ENCODE data around the gene PAK4.
A peak's percentile ranks its signal among the peaks of the same experiment; 100 is the strongest.

Gene PAK4

DNA sequence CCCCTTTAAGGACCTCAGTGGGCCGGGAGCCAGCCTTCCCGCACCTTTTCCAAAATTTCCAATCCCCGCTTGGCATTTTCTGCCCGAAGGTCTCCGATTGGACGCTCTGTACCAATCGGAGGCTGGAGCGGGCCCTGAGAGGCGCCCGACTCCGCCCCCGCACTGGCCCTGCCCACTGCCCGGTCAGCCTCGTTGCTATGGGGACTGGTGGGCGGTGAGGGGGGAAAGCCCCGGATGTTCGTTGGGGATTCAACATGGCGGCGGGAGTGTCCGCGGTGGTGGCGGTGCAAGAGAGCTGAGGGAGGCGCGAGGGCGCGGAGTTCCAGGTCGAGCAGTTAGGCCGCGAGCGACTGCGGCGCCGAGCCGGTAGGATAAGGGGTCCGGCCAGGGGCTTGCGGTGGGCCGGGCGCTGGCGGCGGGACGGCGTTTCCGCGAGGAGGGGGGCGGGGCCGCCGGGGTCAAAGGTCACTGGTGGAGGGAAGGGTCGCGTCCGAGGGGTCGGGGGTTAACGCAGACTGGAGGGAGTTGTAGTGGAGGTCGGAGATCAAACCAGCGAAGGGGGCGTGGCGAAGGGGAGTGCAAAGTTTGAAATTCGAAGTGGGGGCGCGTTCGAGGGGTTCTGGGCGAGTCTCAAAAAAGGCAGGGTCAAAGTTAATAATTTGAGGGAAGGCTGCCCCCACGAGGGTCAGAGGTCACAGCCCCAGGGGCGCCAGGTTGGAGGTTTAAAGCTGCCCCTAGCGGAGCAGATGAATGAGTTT lies at the start of gene PAK4:
TSS of gene PAK4 (plus strand) at position 233 of the 758 bp plus-strand sequence. CDS start 43,768 bp downstream, outside the sequence.
- H3K4me3 ChIP-seq (ENCODE audit: control insufficient read depth, low read depth, low read length), result peak within 1 kb of the TSS; percentile 70
- no peak for TF ChIP-seq CTCF (conservative IDR thresholded peaks at IDR 0.05; ENCODE audit: control insufficient read depth, insufficient read depth, low read depth, low read length)
- DNase-seq (ENCODE audit: low read depth), result peak; percentile 96

DNA sequence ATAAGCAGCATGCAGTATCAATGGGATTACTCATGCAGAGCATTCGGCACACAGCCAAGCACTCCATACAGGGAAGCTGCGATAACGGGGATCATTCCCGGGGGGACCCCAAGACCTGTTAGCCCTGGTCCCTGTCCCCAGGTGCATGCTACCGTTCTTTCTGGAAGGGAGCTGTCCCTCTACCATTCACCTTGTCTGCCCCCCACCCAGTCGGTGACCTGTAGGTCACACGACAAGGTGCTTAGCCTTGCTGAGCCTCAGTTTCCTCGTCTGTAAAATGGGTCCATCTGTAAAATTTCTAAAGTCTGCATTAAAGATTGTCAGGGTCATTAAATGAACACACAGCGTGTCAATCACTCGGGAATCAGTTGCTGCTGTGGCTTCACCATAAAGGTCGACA lies 48.3 kb upstream of the PAK4 start:
- no peak for DNase-seq (ENCODE audit: low read depth)
- no peak for TF ChIP-seq CTCF (conservative IDR thresholded peaks at IDR 0.05; ENCODE audit: control insufficient read depth, insufficient read depth, low read depth, low read length)
- H3K4me3 ChIP-seq (ENCODE audit: control insufficient read depth, low read depth, low read length), result no peak overlapping the region

- DNase-seq (ENCODE audit: low read depth), result peak; percentile 96
- no peak for TF ChIP-seq CTCF (conservative IDR thresholded peaks at IDR 0.05; ENCODE audit: control insufficient read depth, insufficient read depth, low read depth, low read length)
- H3K4me3 ChIP-seq (ENCODE audit: control insufficient read depth, low read depth, low read length), result no peak overlapping the region
Measured at GRCh38 chr19:39078436-39079200, 47.0 kb upstream of the PAK4 start.

DNA sequence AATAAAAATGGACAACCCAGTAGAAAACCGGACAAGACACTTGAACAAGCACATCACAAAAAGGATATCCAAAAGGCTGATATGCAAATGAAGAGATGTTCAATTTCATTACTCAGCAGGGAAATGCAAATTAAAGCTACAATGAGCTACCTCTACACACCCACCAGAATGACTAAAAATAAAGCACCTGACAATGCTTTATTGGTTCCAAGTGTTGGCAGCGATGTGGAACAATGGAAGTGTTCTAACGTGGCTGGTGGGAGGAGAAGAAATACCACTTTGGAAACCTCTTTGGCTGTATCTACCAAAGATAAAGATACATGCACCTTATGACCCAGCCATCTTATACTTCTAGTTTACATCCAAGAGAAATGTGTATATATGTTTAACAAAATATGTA lies 45.2 kb upstream of the PAK4 start:
- no peak overlapping the region for H3K4me3 ChIP-seq (ENCODE audit: control insufficient read depth, low read depth, low read length)
- TF ChIP-seq CTCF (conservative IDR thresholded peaks at IDR 0.05; ENCODE audit: control insufficient read depth, insufficient read depth, low read depth, low read length), result no peak

GRCh38 chr19:39082167-39082566 lies 43.4 kb upstream of the PAK4 start:
- H3K4me3 ChIP-seq (ENCODE audit: control insufficient read depth, low read depth, low read length), result no peak overlapping the region
- no peak for TF ChIP-seq CTCF (conservative IDR thresholded peaks at IDR 0.05; ENCODE audit: control insufficient read depth, insufficient read depth, low read depth, low read length)
- no peak for DNase-seq (ENCODE audit: low read depth)

More for the DNA sequence above, 45.2 kb upstream of the PAK4 start:
- DNase-seq (ENCODE audit: low read depth), result no peak

DNA sequence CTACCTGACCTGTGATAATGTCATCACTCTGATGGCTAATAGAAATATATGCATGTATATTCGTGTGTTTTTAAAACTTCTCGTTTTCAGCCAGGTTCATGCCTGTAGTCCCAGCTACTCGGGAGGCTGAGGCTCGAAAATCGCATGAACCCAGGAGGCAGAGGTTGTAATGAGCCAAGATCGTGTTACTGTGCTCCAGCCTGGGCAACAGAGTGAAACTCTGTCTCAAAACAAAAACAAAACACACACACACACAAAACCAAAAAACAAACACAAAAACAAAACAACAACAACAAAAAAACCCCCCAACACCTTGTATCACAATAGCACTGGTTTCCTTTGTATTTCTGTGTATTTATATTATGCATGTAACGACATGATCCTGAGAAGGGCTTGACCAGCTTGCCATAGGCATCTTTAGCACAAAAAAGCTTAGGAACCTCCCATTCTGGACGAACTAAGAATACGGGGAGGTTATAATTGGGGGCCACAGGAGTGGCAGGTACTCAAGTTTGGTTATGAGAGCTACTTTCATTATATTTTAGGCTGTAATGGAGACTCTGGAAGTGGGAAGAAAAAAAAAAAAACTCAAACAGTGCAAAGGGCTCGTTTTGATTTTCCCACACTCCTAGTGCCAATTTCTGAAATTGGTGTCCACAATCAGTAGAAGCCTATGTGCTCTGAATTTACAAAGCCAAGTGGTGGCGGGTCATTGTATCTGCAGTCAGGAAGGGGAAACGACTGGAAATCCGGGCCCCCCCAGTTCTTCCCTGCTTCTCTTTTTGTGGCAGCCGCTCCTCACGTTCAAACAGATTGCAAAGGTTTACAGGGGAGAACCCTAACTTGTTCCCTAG lies 42.6 kb upstream of the PAK4 start:
- no peak overlapping the region for H3K4me3 ChIP-seq (ENCODE audit: control insufficient read depth, low read depth, low read length)
- DNase-seq (ENCODE audit: low read depth), result no peak
- no peak for TF ChIP-seq CTCF (conservative IDR thresholded peaks at IDR 0.05; ENCODE audit: control insufficient read depth, insufficient read depth, low read depth, low read length)
